HepG2 (cell line): ENCODE results near the gene NRAS.

Experiments
- CEBPB ChIP-seq: IDR thresholded peaks from 2 replicates; pipeline ENCODE4 v1.6.1; 2011; ENCODE audit warnings: low read depth, low read length, improper control_type of control experiment, borderline replicate concordance
- IRX3 ChIP-seq: sonication (generic); formaldehyde crosslinking; IDR thresholded peaks from 2 replicates; pipeline ENCODE4 v1.8.1; 2023; ENCODE audit warnings: mild to moderate bottlenecking, low read depth, missing genetic modification reagents, borderline replicate concordance
- MTA3 ChIP-seq: sonication (generic); formaldehyde crosslinking; IDR thresholded peaks from 2 replicates; pipeline ENCODE4 v1.4.0; 2020; ENCODE audit warnings: missing genetic modification reagents
- MYNN ChIP-seq: sonication (generic); formaldehyde crosslinking; IDR thresholded peaks from 2 replicates; pipeline ENCODE4 v1.4.0; 2020; ENCODE audit warnings: mild to moderate bottlenecking, low read depth, missing genetic modification reagents
- SNRNP70 ChIP-seq: fragments of 200-400 bp; formaldehyde crosslinking; IDR thresholded peaks from 2 replicates; pipeline ENCODE4 v1.6.1; 2017; ENCODE audit warnings: mild to moderate bottlenecking, low read depth, low read length, moderate library complexity
- ZNF629 ChIP-seq: sonication (generic); formaldehyde crosslinking; conservative IDR thresholded peaks from 2 replicates; pipeline ENCODE4 v1.5.0; 2020; ENCODE audit warnings: missing genetic modification reagents
- TF ChIP-seq, protein P1 (sequence below): sonication (generic); formaldehyde crosslinking; IDR thresholded peaks from 2 replicates; pipeline ENCODE4 v1.5.0; 2020; ENCODE audit warnings: mild to moderate bottlenecking, missing genetic modification reagents
- TF ChIP-seq, protein P2 (sequence below): sonication (generic); formaldehyde crosslinking; IDR thresholded peaks from 2 replicates; pipeline ENCODE4 v1.5.0; 2020; ENCODE audit warnings: mild to moderate bottlenecking, missing genetic modification reagents, moderate library complexity
- TF ChIP-seq, protein P3 (sequence below): sonication (generic); formaldehyde crosslinking; IDR thresholded peaks from 2 replicates; pipeline ENCODE4 v1.4.0; 2020; ENCODE audit warnings: missing genetic modification reagents, mild to moderate bottlenecking, borderline replicate concordance

DNA sequence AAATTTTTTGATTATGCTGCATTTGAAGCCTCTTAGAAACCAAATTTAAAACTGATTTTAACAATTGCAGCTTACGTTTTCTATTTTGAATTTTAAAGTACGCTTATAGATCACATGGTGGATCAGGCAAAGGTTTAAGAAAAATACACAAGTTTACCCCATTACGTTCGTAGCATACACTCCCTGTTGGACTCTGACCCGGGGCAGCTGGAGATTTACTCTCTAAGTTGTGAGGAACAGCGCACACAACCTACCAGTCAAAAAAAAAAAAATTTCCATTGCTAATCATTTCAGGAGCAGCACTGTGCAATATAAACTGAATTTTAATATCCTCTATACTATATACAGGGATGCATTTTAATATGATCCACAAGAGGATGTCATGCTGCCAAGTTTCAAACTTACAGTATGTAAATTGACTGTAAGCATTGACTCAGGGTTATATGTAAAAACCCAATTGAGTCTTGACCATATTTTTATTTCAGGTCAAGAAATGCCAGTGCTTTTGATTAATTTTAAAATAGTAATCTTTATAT lies 20.8 kb upstream of the NRAS start:
- TF ChIP-seq MYNN (CRISPR knock-in tag) (no peak), ZNF629 (CRISPR knock-in tag) (no peak), CEBPB (no peak), SNRNP70 (no peak), MTA3 (CRISPR knock-in tag) (no peak), IRX3 (CRISPR knock-in tag) (no peak)
- TF ChIP-seq, protein P1, sequence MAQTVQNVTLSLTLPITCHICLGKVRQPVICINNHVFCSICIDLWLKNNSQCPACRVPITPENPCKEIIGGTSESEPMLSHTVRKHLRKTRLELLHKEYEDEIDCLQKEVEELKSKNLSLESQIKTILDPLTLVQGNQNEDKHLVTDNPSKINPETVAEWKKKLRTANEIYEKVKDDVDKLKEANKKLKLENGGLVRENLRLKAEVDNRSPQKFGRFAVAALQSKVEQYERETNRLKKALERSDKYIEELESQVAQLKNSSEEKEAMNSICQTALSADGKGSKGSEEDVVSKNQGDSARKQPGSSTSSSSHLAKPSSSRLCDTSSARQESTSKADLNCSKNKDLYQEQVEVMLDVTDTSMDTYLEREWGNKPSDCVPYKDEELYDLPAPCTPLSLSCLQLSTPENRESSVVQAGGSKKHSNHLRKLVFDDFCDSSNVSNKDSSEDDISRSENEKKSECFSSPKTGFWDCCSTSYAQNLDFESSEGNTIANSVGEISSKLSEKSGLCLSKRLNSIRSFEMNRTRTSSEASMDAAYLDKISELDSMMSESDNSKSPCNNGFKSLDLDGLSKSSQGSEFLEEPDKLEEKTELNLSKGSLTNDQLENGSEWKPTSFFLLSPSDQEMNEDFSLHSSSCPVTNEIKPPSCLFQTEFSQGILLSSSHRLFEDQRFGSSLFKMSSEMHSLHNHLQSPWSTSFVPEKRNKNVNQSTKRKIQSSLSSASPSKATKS (CRISPR knock-in tag) = no peak
- TF ChIP-seq, protein P2, sequence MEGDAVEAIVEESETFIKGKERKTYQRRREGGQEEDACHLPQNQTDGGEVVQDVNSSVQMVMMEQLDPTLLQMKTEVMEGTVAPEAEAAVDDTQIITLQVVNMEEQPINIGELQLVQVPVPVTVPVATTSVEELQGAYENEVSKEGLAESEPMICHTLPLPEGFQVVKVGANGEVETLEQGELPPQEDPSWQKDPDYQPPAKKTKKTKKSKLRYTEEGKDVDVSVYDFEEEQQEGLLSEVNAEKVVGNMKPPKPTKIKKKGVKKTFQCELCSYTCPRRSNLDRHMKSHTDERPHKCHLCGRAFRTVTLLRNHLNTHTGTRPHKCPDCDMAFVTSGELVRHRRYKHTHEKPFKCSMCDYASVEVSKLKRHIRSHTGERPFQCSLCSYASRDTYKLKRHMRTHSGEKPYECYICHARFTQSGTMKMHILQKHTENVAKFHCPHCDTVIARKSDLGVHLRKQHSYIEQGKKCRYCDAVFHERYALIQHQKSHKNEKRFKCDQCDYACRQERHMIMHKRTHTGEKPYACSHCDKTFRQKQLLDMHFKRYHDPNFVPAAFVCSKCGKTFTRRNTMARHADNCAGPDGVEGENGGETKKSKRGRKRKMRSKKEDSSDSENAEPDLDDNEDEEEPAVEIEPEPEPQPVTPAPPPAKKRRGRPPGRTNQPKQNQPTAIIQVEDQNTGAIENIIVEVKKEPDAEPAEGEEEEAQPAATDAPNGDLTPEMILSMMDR (CRISPR knock-in tag) = no peak
- TF ChIP-seq, protein P3, sequence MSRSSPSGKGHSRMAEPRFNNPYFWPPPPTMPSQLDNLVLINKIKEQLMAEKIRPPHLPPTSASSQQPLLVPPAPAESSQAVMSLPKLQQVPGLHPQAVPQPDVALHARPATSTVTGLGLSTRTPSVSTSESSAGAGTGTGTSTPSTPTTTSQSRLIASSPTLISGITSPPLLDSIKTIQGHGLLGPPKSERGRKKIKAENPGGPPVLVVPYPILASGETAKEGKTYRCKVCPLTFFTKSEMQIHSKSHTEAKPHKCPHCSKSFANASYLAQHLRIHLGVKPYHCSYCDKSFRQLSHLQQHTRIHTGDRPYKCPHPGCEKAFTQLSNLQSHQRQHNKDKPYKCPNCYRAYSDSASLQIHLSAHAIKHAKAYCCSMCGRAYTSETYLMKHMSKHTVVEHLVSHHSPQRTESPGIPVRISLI (CRISPR knock-in tag) = no peak
